Fibroblast of the aortic adventitia (primary cell): ENCODE results near the gene TSHZ1. TPM values are rescaled to one million over a fixed set of nuclear protein-coding genes. Genes with fewer than 3 reads are reported as not detected.
A peak's percentile ranks its signal among the peaks of the same experiment; 100 is the strongest.

Experiments used
- DNase-seq: peaks from one replicate; pipeline ENCODE4 v3.0.0-alpha.2; 2010; ENCODE audit warnings: low read depth
- H3K4me3 ChIP-seq: 2 replicates; pipeline ENCODE4 v1.5.1; 2011; ENCODE audit warnings: low read depth, mild to moderate bottlenecking, control low read depth, low read length, moderate library complexity
- total RNA-seq: library from RNA; depleted of rRNA; stranded (reverse); fragments of >200 nt; gene quantifications from 2 replicates; pipeline ENCODE4 v1.2.3, GENCODE V29; 2012; ENCODE audit warnings: low replicate concordance
- TF ChIP-seq, protein P1 (sequence below): IDR thresholded peaks from 2 replicates; pipeline ENCODE4 v1.5.1; 2011; ENCODE audit warnings: mild to moderate bottlenecking, low read length, control low read depth, inconsistent platforms; ENCODE audit not compliant: insufficient read depth

TSHZ1 gene
- total RNA-seq, 1 donor, result 7.9 TPM

DNA sequence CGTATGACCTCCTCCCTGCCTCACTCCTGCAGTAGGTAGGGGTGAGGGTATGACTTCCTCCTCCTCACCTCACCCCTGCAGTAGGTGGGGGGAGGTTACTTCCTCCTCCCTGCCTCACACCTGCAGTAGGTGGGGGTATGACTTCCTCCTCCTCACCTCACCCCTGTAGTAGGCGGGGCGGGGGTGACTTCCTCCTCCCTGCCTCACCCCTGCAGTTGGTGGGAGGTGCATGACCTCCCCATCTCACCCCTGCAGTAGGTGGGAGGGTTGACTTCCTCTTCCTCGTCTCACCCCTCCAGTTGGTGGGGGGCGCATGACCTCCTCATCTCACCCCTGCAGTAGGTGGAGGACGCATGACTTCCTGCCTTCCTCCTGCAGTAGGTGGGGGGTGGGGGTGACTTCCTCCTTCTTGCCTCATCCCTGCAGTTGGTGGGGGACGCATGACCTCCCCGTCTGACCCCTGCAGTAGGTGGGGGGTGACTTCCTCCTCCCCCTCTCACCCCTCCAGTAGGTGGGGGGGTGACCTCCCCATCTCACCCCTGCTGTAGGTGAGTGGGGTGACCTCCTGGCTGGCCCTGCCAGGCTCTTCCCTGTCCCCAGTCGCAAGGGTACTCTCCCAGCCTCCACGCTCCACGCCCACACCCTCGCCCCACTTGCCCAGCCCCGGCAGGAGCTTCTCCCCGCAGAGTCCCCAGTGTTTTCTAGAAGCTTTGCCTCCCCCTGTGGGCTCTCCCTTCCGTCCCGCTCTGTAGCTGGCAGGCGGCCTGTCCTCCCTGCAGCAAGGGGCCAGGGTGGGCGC lies 39.3 kb downstream of the TSHZ1 start:
- TF ChIP-seq, protein P1, sequence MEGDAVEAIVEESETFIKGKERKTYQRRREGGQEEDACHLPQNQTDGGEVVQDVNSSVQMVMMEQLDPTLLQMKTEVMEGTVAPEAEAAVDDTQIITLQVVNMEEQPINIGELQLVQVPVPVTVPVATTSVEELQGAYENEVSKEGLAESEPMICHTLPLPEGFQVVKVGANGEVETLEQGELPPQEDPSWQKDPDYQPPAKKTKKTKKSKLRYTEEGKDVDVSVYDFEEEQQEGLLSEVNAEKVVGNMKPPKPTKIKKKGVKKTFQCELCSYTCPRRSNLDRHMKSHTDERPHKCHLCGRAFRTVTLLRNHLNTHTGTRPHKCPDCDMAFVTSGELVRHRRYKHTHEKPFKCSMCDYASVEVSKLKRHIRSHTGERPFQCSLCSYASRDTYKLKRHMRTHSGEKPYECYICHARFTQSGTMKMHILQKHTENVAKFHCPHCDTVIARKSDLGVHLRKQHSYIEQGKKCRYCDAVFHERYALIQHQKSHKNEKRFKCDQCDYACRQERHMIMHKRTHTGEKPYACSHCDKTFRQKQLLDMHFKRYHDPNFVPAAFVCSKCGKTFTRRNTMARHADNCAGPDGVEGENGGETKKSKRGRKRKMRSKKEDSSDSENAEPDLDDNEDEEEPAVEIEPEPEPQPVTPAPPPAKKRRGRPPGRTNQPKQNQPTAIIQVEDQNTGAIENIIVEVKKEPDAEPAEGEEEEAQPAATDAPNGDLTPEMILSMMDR, result no peak
- H3K4me3 ChIP-seq, result no peak overlapping the region
- no peak for DNase-seq

DNA sequence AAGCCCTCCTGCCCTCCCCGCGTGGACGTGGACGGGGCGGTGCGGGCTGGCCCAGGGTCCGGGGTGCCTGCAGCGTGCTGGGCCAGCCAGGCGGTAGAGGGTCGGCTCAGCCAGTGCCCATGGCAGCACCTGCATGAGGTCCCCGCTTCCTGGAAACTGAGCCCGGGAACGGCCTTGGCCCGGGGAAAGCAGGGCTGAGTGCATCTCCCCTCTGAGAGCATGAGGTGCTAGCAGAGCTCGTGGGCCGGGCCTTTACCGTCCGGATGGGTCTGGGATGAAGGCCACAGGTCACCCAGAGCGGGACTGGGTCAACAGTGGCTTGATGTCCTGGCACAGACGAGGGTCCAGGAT lies 39.8 kb downstream of the TSHZ1 start:
- no peak overlapping the region for H3K4me3 ChIP-seq
- TF ChIP-seq, protein P1, result no peak

DNA sequence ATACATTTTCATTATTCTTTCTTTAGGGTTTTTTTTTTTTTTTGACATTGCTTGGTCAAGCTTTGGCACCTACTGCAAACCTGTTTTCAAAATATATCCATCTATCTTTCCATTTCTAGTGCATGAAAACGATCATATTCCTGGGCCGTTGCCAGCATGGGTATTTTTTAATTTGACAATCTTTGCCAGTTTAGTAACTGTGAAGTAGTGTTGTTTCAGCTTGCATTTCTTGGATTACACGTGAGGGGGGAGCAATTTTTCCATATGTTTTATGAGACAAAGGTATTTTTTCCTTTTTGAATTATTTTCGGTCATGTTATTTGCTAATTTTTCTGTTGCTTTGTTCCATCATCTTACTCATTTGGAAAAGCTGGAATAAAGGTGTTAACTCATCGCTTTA lies 40.9 kb downstream of the TSHZ1 start:
- DNase-seq, result no peak
- TF ChIP-seq, protein P1, result no peak

More for the DNA sequence above, 39.8 kb downstream of the TSHZ1 start:
- DNase-seq, result no peak

DNA sequence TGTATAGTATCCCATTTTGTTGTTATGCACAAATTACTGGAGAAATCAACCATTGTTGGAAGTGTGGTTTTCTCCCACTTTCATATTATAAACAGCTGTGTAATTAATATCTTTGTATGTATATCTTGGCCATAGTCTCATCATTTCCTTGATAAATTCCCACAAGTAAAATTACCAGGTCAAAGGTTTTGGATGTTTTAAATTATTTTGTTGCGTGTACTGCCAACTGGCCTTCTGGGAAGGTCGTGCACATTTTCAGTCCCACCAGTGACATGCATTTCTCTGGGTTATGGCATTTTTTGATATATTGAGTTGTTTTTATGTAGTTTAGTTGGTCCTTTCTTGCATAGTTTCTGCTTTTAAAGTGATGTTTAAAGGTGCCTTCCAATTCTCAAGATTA lies 41.5 kb downstream of the TSHZ1 start:
- TF ChIP-seq, protein P1, result no peak
- peak; percentile 20 for DNase-seq
- no peak overlapping the region for H3K4me3 ChIP-seq

More for the DNA sequence above, 40.9 kb downstream of the TSHZ1 start:
- H3K4me3 ChIP-seq, result no peak overlapping the region

DNA sequence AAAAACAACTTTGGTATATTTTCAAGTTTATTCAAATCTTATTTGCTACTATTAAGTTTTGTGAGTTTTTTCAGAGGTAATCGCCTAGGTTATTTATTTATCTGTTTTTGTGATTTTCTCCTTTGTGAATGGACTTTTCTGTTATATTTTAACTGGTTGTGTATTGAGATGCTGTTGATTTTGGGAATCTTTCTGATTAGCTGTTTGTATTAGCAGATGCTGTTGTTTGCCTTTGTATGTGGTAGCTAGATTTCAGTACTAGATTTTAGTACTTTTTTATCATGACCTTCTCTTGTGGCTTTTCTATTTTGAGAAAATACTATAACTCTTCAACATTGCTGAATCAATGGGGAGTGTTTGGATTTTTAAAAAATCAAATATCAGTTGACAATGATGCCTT lies 42.4 kb downstream of the TSHZ1 start:
- H3K4me3 ChIP-seq, result no peak overlapping the region
- DNase-seq, result no peak
- TF ChIP-seq, protein P1, result no peak

DNA sequence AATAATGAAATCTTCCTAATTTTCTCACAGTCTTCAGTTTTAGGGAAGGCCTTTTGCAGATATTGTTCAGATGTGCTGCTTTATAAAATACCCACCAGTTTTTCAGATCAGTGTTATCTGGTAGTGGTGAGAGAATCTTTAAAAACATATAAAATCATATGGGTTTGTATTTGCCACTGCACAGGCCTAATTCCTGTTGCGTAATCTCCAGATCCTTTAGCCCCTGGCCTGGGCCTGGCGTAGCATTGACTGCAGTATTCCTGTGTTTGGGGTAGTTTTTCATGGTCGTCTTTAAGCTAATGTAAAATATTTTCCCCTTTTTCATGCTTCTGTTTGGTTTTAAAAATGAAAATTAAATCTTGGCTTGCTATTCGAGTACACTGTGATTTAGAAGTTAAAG lies 43.2 kb downstream of the TSHZ1 start:
- TF ChIP-seq, protein P1, result no peak
- DNase-seq, result peak; percentile 57
- no peak overlapping the region for H3K4me3 ChIP-seq

DNA sequence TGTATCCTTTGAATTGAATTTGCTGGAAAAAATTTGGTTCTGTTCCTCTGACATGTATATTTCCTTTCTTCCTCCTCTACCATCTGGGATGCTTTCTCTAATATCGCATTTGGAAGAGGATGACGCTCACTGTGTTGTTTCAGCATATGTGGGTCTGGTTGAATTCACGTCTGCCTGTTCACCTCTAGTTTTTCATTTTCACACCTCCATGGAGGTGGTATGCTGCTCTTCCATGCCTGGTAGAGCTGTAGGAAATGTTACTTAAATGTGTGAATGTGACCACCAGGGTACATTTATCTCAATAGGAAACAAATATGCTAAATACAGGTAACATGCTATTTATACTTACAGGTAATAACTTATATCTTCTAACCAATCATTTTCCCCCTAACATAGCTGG lies 44.5 kb downstream of the TSHZ1 start:
- no peak overlapping the region for H3K4me3 ChIP-seq
- TF ChIP-seq, protein P1, result no peak
- no peak for DNase-seq
